KMS-11 (cell line): ENCODE data around the gene TRAM2.

ENCODE experiments used
- H2AFZ ChIP-seq: fragments of 200-600 bp; sonication (generic); 2 replicates; pipeline ENCODE4 v1.6.1; 2016; ENCODE audit warnings: antibody characterized with exemption, mixed run types, low read depth
- H3K27ac ChIP-seq: fragments of 200-600 bp; sonication (generic); 2 replicates; pipeline ENCODE4 v1.6.1; 2016; ENCODE audit warnings: mild to moderate bottlenecking, mixed run types
- H3K27me3 ChIP-seq: fragments of 200-600 bp; sonication (generic); 2 replicates; pipeline ENCODE4 v1.6.1; 2017; ENCODE audit warnings: mild to moderate bottlenecking, low read depth, mixed run types, moderate library complexity; ENCODE audit not compliant: insufficient read depth
- H3K36me3 ChIP-seq: fragments of 200-600 bp; sonication (generic); 2 replicates; pipeline ENCODE4 v1.6.1; 2017; ENCODE audit warnings: mild to moderate bottlenecking, mixed run types; ENCODE audit not compliant: insufficient read depth
- H3K4me1 ChIP-seq: fragments of 200-600 bp; sonication (generic); 2 replicates; pipeline ENCODE4 v1.6.1; 2016; ENCODE audit warnings: mild to moderate bottlenecking, low read depth, mixed run types; ENCODE audit not compliant: poor library complexity, severe bottlenecking
- H3K4me2 ChIP-seq: fragments of 200-600 bp; sonication (generic); 2 replicates; pipeline ENCODE4 v1.7.0; 2016; ENCODE audit warnings: mild to moderate bottlenecking, mixed run types
- H3K4me3 ChIP-seq: fragments of 200-600 bp; sonication (generic); IDR thresholded peaks from 2 replicates; pipeline ENCODE4 v1.6.1; 2017; ENCODE audit warnings: low read depth, low read length, mixed read lengths; ENCODE audit not compliant: insufficient read depth
- H3K79me2 ChIP-seq: fragments of 200-600 bp; sonication (generic); 2 replicates; pipeline ENCODE4 v1.6.1; 2016; ENCODE audit warnings: low read depth, mixed run types; ENCODE audit not compliant: insufficient read depth
- H3K9ac ChIP-seq: fragments of 200-600 bp; sonication (generic); 2 replicates; pipeline ENCODE4 v1.6.1; 2016; ENCODE audit warnings: mild to moderate bottlenecking, mixed run types
- H4K20me1 ChIP-seq: fragments of 200-600 bp; sonication (generic); 2 replicates; pipeline ENCODE4 v1.6.1; 2016; ENCODE audit warnings: mild to moderate bottlenecking, mixed run types; ENCODE audit not compliant: insufficient read depth
- TF ChIP-seq, protein P1 (sequence below): fragments of 200-600 bp; sonication (generic); conservative IDR thresholded peaks from 2 replicates; pipeline ENCODE4 v1.6.1; 2017; ENCODE audit warnings: low read depth, mild to moderate bottlenecking, antibody characterized with exemption, low read length, moderate library complexity, mixed read lengths

Gene TRAM2

DNA sequence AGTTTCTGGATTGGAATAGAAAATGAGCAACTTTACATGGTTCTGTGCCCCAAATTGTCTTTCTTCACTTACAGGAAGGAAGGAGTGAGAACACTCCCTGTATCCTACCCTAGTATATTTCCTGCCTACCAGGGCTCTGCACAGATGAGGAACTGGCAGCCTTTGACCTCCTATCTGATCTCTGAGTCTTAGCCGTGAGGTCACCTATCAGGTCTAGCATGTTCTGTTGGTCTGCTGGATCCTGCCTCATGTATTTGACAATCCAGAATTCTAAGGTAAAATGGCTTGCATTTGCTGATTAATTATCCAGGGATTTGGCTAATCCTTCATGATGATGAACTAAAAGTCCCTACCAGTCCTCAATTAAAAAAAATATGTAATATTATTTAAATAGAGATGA lies 35.0 kb upstream of the TRAM2 start:
- TF ChIP-seq, protein P1, sequence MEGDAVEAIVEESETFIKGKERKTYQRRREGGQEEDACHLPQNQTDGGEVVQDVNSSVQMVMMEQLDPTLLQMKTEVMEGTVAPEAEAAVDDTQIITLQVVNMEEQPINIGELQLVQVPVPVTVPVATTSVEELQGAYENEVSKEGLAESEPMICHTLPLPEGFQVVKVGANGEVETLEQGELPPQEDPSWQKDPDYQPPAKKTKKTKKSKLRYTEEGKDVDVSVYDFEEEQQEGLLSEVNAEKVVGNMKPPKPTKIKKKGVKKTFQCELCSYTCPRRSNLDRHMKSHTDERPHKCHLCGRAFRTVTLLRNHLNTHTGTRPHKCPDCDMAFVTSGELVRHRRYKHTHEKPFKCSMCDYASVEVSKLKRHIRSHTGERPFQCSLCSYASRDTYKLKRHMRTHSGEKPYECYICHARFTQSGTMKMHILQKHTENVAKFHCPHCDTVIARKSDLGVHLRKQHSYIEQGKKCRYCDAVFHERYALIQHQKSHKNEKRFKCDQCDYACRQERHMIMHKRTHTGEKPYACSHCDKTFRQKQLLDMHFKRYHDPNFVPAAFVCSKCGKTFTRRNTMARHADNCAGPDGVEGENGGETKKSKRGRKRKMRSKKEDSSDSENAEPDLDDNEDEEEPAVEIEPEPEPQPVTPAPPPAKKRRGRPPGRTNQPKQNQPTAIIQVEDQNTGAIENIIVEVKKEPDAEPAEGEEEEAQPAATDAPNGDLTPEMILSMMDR: no peak
- Histone ChIP-seq H3K4me1 (no peaks in the 10 kb centered on the region), H3K79me2 (no peaks in the 10 kb centered on the region), H3K9ac (no peak overlapping the region), H3K4me3 (no peak overlapping the region), H3K36me3 (no peaks in the 10 kb centered on the region), H3K4me2 (no peak overlapping the region), H3K27me3 (no peaks in the 10 kb centered on the region), H2AFZ (no peak overlapping the region), H3K27ac (no peak overlapping the region), H4K20me1 (no peaks in the 10 kb centered on the region)

GRCh38 chr6:52610745-52611355 lies 34.0 kb upstream of the TRAM2 start:
- Histone ChIP-seq H4K20me1 (no peaks in the 10 kb centered on the region), H3K79me2 (no peaks in the 10 kb centered on the region), H3K27ac (no peak overlapping the region), H2AFZ (no peak overlapping the region), H3K9ac (no peak overlapping the region), H3K4me3 (no peak overlapping the region), H3K4me2 (no peak overlapping the region), H3K4me1 (no peaks in the 10 kb centered on the region), H3K27me3 (no peaks in the 10 kb centered on the region), H3K36me3 (no peaks in the 10 kb centered on the region)
- TF ChIP-seq, protein P1: no peak

DNA sequence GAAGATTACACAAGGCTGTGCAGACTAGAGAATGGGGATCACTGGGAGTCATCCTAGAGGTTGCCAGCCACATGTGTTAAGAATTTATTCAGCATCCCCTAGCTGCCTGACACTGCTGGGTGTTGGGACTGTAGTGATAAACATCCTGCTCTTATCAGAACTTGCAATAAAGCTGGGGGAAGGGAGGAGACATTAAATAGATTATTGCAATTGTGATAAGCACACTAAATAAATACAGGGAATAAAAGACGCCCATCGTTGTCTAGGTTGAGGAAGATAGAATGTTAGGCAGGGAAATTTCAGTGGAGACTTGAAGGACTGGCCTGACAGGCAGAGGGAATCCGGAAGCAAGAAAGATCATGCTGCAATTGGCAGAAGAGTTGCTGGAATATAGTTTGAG lies 33.2 kb upstream of the TRAM2 start:
- Histone ChIP-seq H3K4me1 (no peaks in the 10 kb centered on the region), H3K79me2 (no peaks in the 10 kb centered on the region), H3K27me3 (no peaks in the 10 kb centered on the region), H3K27ac (no peak overlapping the region), H3K9ac (no peak overlapping the region), H2AFZ (no peak overlapping the region), H3K36me3 (no peaks in the 10 kb centered on the region), H4K20me1 (no peaks in the 10 kb centered on the region), H3K4me2 (no peak overlapping the region), H3K4me3 (no peak overlapping the region)
- TF ChIP-seq, protein P1: no peak

DNA sequence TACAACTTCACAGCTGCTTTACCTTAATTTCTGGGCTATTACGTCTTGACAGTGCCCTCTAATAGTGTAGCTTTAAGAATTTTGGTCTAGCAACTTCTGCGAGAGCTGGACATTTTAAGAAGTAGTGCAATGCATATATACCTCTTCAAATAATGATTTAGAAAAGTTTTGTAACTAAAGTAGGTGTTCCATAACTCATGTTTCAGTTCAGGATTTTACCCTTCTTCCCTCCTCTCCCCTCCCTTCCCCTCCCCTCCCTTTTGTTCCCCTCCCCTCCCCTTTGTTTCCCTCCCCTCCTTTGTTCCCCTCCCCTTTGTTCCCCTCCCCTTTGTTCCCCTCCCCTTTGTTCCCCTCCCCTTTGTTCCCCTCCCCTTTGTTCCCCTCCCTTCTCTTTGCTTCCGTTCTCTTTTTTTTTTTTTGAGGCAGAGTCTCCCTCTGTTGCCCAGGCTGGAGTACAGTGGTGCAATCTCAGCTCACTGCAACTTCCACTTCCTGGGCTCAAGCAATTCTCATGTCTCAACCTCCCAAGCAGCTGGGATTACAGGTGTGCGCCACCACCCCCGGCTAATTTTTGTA lies 28.8 kb upstream of the TRAM2 start:
- Histone ChIP-seq H3K4me3 (no peak overlapping the region), H3K4me2 (no peak overlapping the region), H3K79me2 (no peaks in the 10 kb centered on the region), H2AFZ (no peak overlapping the region), H4K20me1 (no peaks in the 10 kb centered on the region), H3K27ac (no peak overlapping the region), H3K4me1 (no peaks in the 10 kb centered on the region), H3K36me3 (no peaks in the 10 kb centered on the region), H3K9ac (no peak overlapping the region), H3K27me3 (no peaks in the 10 kb centered on the region)
- TF ChIP-seq, protein P1: no peak
